Measurements from ENCODE around the gene RRAS.

GRCh38 chr19:49666120-49666444, 26.1 kb upstream of the RRAS start:
- 0 out of 6 replicates have a peak, but pooled peaks of 1 of the 3 experiments have one; percentile 10 for TF ChIP-seq CTCF (IDR thresholded peaks at IDR 0.05 in 2 of 3, conservative IDR thresholded peaks at IDR 0.05 in 1 of 3; ENCODE audit: borderline replicate concordance in 1 of 3, insufficient read depth in 1 of 3, low read depth in 2 of 3, low read length in 2 of 3)
- no peak for TF ChIP-seq POLR2AphosphoS5 (IDR thresholded peaks at IDR 0.05; ENCODE audit: low read depth, low read length)
- TF ChIP-seq EZH2phosphoT487 (IDR thresholded peaks at IDR 0.05; ENCODE audit: borderline replicate concordance), result no peak
- TF ChIP-seq POLR2A (IDR thresholded peaks at IDR 0.05; ENCODE audit: borderline replicate concordance, extremely low read depth, insufficient read depth, insufficient read length), result no peak
- no peak for TF ChIP-seq REST (IDR thresholded peaks at IDR 0.05; ENCODE audit: low read depth)
- no peak for TF ChIP-seq SIN3A (IDR thresholded peaks at IDR 0.05; ENCODE audit: low read depth)
- TF ChIP-seq EZH2 (IDR thresholded peaks at IDR 0.05), result no peak
- TF ChIP-seq JUND (IDR thresholded peaks at IDR 0.05), result no peak
- no peak for TF ChIP-seq SP1 (IDR thresholded peaks at IDR 0.05; ENCODE audit: low read depth)
- TF ChIP-seq MAX (IDR thresholded peaks at IDR 0.05), result no peak
- TF ChIP-seq CEBPB (IDR thresholded peaks at IDR 0.05; ENCODE audit: low read depth), result no peak
- TF ChIP-seq RAD21 (IDR thresholded peaks at IDR 0.05; ENCODE audit: low read depth), result no peak
- TF ChIP-seq TCF7L2 (IDR thresholded peaks at IDR 0.05; ENCODE audit: borderline replicate concordance, extremely low read depth, insufficient read depth, insufficient read length), result no peak

Data from HCT116 (cell line).